Gastroesophageal sphincter (tissue), 4 donors: ENCODE results near the gene MEF2D. TPM values are rescaled to one million over a fixed set of nuclear protein-coding genes. Genes with fewer than 3 reads are reported as not detected.

ENCODE experiments used
- ATAC-seq: fragments of 150-250 bp; one replicate; pipeline ENCODE4 v1.9.1; 2016; ENCODE audit warnings: mild to moderate bottlenecking, moderate library complexity
- H3K27ac ChIP-seq, 4 donors: fragments of 200-600 bp; sonication (generic) in 3 of 4; 1 replicate in 3 of 4; 2 replicates in 1 of 4; pipeline ENCODE4 v1.5.1; 2016 to 2019
- H3K27me3 ChIP-seq: fragments of 200-600 bp; sonication (generic); one replicate; pipeline ENCODE4 v1.5.1; 2019
- H3K36me3 ChIP-seq, 2 donors: fragments of 200-600 bp; sonication (generic); one replicate each; pipeline ENCODE4 v1.5.1; 2019; ENCODE audit warnings: control low read depth in 1 of 2
- H3K4me1 ChIP-seq, 3 donors: fragments of 200-600 bp; sonication (generic); 1 replicate in 2 of 3; 2 replicates in 1 of 3; pipeline ENCODE4 v1.5.1; 2016 to 2019; ENCODE audit warnings: control low read depth in 2 of 3
- H3K4me3 ChIP-seq, 2 donors: fragments of 200-600 bp; sonication (generic); one replicate each; pipeline ENCODE4 v1.5.1; 2019; ENCODE audit warnings: mild to moderate bottlenecking in 1 of 2, moderate library complexity in 1 of 2
- H3K9me3 ChIP-seq, 3 donors: fragments of 200-600 bp; sonication (generic); one replicate each; pipeline ENCODE4 v1.5.1; 2017 to 2019; ENCODE audit warnings: control low read depth in 2 of 3
- EP300 ChIP-seq: sonication (generic); formaldehyde crosslinking; IDR thresholded peaks from one replicate; pipeline ENCODE4 v1.6.1; 2017; ENCODE audit warnings: antibody characterized with exemption, mild to moderate bottlenecking
- POLR2A ChIP-seq, 2 donors: fragments of 450-650 bp; IDR thresholded peaks; one replicate each; pipeline ENCODE4 v1.6.1; 2017; ENCODE audit warnings: antibody characterized with exemption in 2 of 2, mild to moderate bottlenecking in 2 of 2, moderate library complexity in 1 of 2
- POLR2AphosphoS5 ChIP-seq: sonication (generic); formaldehyde crosslinking; IDR thresholded peaks from one replicate; pipeline ENCODE4 v1.6.1; 2017; ENCODE audit warnings: antibody characterized with exemption
- WGBS, 2 donors: methylation state at CpG; one replicate each; pipeline ENCODE4 v1.1.5; 2018; ENCODE audit warnings: low coverage in 1 of 2; 5-methylcytosine and 5-hydroxymethylcytosine counted together
- total RNA-seq, 4 donors: library from RNA; depleted of rRNA; stranded (reverse); fragments of >200 nt; gene quantifications; one replicate each; pipeline ENCODE4 v1.1.0, GENCODE V29; 2016
- TF ChIP-seq, protein P1 (sequence below), 4 experiments: fragments of 200-600 bp in 2 of 4; fragments of 450-650 bp in 2 of 4; sonication (generic) in 1 of 4; IDR thresholded peaks; one replicate each; pipeline ENCODE4 v1.5.1; 2017 to 2019; ENCODE audit warnings: antibody characterized with exemption in 4 of 4, mild to moderate bottlenecking in 2 of 4, moderate library complexity in 2 of 4

MEF2D gene
- total RNA-seq, 4 donors from 2014 or later = 49.0 to 94.3 (median 67.1) TPM

GRCh38 chr1:156429313-156430060, 71.1 kb downstream of the MEF2D start:
- peaks cover 100% of the 10 kb centered on the region for H3K27me3 ChIP-seq
- no peaks in the 10 kb centered on the region for H3K9me3 ChIP-seq
- no peaks in the 10 kb centered on the region for H3K36me3 ChIP-seq
- WGBS, 2 donors = 5 to 10% methylated on average over 9 to 10 of the region's 13 CpGs
- no peak overlapping the region for H3K4me3 ChIP-seq
- no peak for ATAC-seq
- H3K4me1 ChIP-seq = no peaks in the 10 kb centered on the region
- no peak overlapping the region for H3K27ac ChIP-seq
- TF ChIP-seq, protein P1, sequence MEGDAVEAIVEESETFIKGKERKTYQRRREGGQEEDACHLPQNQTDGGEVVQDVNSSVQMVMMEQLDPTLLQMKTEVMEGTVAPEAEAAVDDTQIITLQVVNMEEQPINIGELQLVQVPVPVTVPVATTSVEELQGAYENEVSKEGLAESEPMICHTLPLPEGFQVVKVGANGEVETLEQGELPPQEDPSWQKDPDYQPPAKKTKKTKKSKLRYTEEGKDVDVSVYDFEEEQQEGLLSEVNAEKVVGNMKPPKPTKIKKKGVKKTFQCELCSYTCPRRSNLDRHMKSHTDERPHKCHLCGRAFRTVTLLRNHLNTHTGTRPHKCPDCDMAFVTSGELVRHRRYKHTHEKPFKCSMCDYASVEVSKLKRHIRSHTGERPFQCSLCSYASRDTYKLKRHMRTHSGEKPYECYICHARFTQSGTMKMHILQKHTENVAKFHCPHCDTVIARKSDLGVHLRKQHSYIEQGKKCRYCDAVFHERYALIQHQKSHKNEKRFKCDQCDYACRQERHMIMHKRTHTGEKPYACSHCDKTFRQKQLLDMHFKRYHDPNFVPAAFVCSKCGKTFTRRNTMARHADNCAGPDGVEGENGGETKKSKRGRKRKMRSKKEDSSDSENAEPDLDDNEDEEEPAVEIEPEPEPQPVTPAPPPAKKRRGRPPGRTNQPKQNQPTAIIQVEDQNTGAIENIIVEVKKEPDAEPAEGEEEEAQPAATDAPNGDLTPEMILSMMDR (IDR thresholded peaks at IDR 0.05) = no peak
- TF ChIP-seq POLR2AphosphoS5 = no peak
- TF ChIP-seq EP300 = no peak
- no peak for TF ChIP-seq POLR2A (IDR thresholded peaks at IDR 0.05)

DNA sequence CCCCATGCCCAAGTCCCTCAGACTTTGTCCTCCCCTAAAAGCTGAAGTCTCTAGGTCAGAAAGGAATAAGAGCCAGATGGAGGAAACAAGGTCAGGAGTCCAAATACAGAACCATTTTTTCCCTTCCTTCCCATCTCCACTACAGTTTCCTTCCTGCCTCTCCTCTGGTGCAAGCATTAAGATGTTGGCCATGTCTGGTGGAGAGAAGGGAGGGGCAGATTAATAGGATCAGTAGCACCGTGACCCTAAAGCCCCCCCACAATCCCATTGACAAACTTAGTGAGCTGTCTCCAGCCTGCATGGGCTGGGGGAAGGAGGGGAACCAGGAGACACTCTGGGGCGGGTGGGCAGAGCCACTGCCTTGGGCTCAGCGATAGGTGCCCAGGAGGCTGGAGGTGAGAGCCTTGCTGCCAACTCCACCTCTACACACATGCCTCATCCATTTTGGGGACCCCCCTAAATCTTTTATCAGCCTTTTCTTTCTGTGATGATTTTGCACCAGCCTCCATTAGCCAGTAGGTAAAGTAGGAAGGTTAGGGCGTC, 71.8 kb downstream of the MEF2D start:
- Histone ChIP-seq H3K36me3 (no peaks in the 10 kb centered on the region), H3K9me3 (no peaks in the 10 kb centered on the region), H3K27me3 (peaks cover 100% of the 10 kb centered on the region), H3K4me3 (no peak overlapping the region), H3K4me1 (no peaks in the 10 kb centered on the region), H3K27ac (no peak overlapping the region)
- ATAC-seq = no peak
- TF ChIP-seq EP300 (no peak), POLR2AphosphoS5 (no peak), POLR2A (IDR thresholded peaks at IDR 0.05) (no peak)
- TF ChIP-seq, protein P1 (IDR thresholded peaks at IDR 0.05) = no peak
- WGBS, 2 donors = 0 to 6% methylated on average over 2 to 3 of the region's 4 CpGs

GRCh38 chr1:156427957-156428356, 72.6 kb downstream of the MEF2D start:
- H3K36me3 ChIP-seq = no peaks in the 10 kb centered on the region
- 73% methylated on average over 3 of the region's 5 CpGs; no CpG with 5 or more reads in 1 of the 2 donors for WGBS, 2 donors
- H3K27ac ChIP-seq = no peak overlapping the region
- no peaks in the 10 kb centered on the region for H3K4me1 ChIP-seq
- no peaks in the 10 kb centered on the region for H3K9me3 ChIP-seq
- peaks cover 100% of the 10 kb centered on the region for H3K27me3 ChIP-seq
- H3K4me3 ChIP-seq = no peak overlapping the region
- no peak for ATAC-seq
- TF ChIP-seq EP300 = no peak
- TF ChIP-seq POLR2AphosphoS5 = no peak
- TF ChIP-seq, protein P1 (IDR thresholded peaks at IDR 0.05) = no peak
- TF ChIP-seq POLR2A (IDR thresholded peaks at IDR 0.05) = no peak

- no peak overlapping the region for H3K27ac ChIP-seq
- peaks cover 100% of the 10 kb centered on the region for H3K27me3 ChIP-seq
- H3K4me1 ChIP-seq = peaks cover 0 to 15% (median 10%) of the 10 kb centered on the region in 3 donors
- TF ChIP-seq POLR2A (IDR thresholded peaks at IDR 0.05) (no peak), EP300 (no peak), POLR2AphosphoS5 (no peak)
- TF ChIP-seq, protein P1 (IDR thresholded peaks at IDR 0.05) = no peak
- 85 to 88% methylated on average over 5 to 7 of the region's 7 CpGs for WGBS, 2 donors
- no peak for ATAC-seq
- H3K36me3 ChIP-seq = no peaks in the 10 kb centered on the region
- H3K9me3 ChIP-seq = no peaks in the 10 kb centered on the region
- H3K4me3 ChIP-seq = no peak overlapping the region
Measured at GRCh38 chr1:156425943-156426342, 74.6 kb downstream of the MEF2D start.
